ENCODE results near the gene DNER.
"Not testable (repeated sequence)": the region's sequence is repeated elsewhere in the genome, so short reads cannot be mapped to it uniquely, and the experiment has no call there.

Gene DNER

GRCh38 chr2:229375251-229375650 is 339.1 kb downstream of the DNER start:
- no peak for DNase-seq

GRCh38 chr2:229373311-229373710 is 341.0 kb downstream of the DNER start:
- DNase-seq: not testable (repeated sequence)

- DNase-seq: no peak
These were observed 342.1 kb downstream of the DNER start for GRCh38 chr2:229372207-229372606.

- DNase-seq: no peak
These were observed 343.3 kb downstream of the DNER start for GRCh38 chr2:229371086-229371485.

GRCh38 chr2:229370509-229370908 is 343.8 kb downstream of the DNER start:
- no peak for DNase-seq

GRCh38 chr2:229363185-229363814 is 351.1 kb downstream of the DNER start:
- no peak for DNase-seq

GRCh38 chr2:229350883-229351282 is 363.5 kb downstream of the DNER start:
- DNase-seq: no peak

GRCh38 chr2:229350117-229350805 is 364.1 kb downstream of the DNER start:
- DNase-seq: no peak

GRCh38 chr2:229348128-229348527 is 366.2 kb downstream of the DNER start:
- no peak for DNase-seq

GRCh38 chr2:229346816-229347540 is 367.4 kb downstream of the DNER start:
- no peak for DNase-seq

- no peak for DNase-seq
These were observed 369.4 kb downstream of the DNER start for GRCh38 chr2:229344955-229345354.

GRCh38 chr2:229344151-229344551 is 370.2 kb downstream of the DNER start:
- no peak for DNase-seq

GRCh38 chr2:229343661-229344060 is 370.7 kb downstream of the DNER start:
- DNase-seq: no peak

- DNase-seq: no peak
These were observed 372.0 kb downstream of the DNER start for GRCh38 chr2:229342376-229342775.

- DNase-seq: no peak
These were observed 374.1 kb downstream of the DNER start for GRCh38 chr2:229340086-229340760.

- no peak for DNase-seq
These were observed 374.7 kb downstream of the DNER start for GRCh38 chr2:229339618-229340017.

GRCh38 chr2:229339171-229339570 is 375.2 kb downstream of the DNER start:
- not testable (repeated sequence) for DNase-seq

- DNase-seq: no peak
These were observed 378.4 kb downstream of the DNER start for GRCh38 chr2:229335877-229336346.

GRCh38 chr2:229335330-229335729 is 379.0 kb downstream of the DNER start:
- no peak for DNase-seq

- no peak for DNase-seq
These were observed 383.4 kb downstream of the DNER start for GRCh38 chr2:229330952-229331351.

- DNase-seq: no peak
These were observed 394.8 kb downstream of the DNER start for GRCh38 chr2:229319558-229319957.

GRCh38 chr2:229314117-229314516 is 400.2 kb downstream of the DNER start:
- DNase-seq: no peak

GRCh38 chr2:229313591-229313990 is 400.8 kb downstream of the DNER start:
- DNase-seq: no peak

Measured in COR-L47 (cell line).